Upper lobe of right lung (tissue), 1 donor: ENCODE data around the gene COL4A4. TPM values are rescaled to one million over a fixed set of nuclear protein-coding genes. Genes with fewer than 3 reads are reported as not detected.
A peak's percentile ranks its signal among the peaks of the same experiment; 100 is the strongest.

Experiments used
- ATAC-seq: fragments of 200-7000 bp; cut with Tn5 transposase; one replicate; pipeline ENCODE4 v1.9.1; 2020; ENCODE audit warnings: mild to moderate bottlenecking, moderate library complexity
- DNase-seq: peaks from one replicate; pipeline ENCODE4 v3.0.0-alpha.2; 2020
- H3K27ac ChIP-seq: fragments of 200-600 bp; one replicate; pipeline ENCODE4 v1.8.0; 2022
- H3K27me3 ChIP-seq: fragments of 200-600 bp; one replicate; pipeline ENCODE4 v1.8.0; 2022; ENCODE audit warnings: mild to moderate bottlenecking
- H3K36me3 ChIP-seq: fragments of 200-600 bp; one replicate; pipeline ENCODE4 v1.8.0; 2022
- H3K4me1 ChIP-seq: fragments of 200-600 bp; one replicate; pipeline ENCODE4 v1.8.0; 2022
- H3K4me3 ChIP-seq: fragments of 200-600 bp; one replicate; pipeline ENCODE4 v1.8.0; 2022; ENCODE audit warnings: mild to moderate bottlenecking
- H3K9me3 ChIP-seq: fragments of 200-600 bp; one replicate; pipeline ENCODE4 v1.8.0; 2022
- intact Hi-C: fragments of 100-400 bp; cut with DNase I; formaldehyde crosslinking; loops from one replicate; pipeline ENCODE4 v1.11.0; 2022
- total RNA-seq: library from RNA; stranded (reverse); fragmentation: NEBNext Ultra II Directional; extraction: Animal tissue kit (Norgen Biotek cat#: 25700); gene quantifications from one replicate; pipeline ENCODE4 v1.2.1, GENCODE V29; 2021
- TF ChIP-seq, protein P1 (sequence below): fragments of 200-600 bp; IDR thresholded peaks from one replicate; pipeline ENCODE4 v1.8.0; 2022; ENCODE audit warnings: antibody characterized with exemption
- donor health status: DM: no; HTN: yes; CAD: no; lungs with severe emphysema.

The COL4A4 gene
- total RNA-seq, 1 donor from 2014 or later = 36.1 TPM

GRCh38 chr2:226985583-226985946 is 178.4 kb downstream of the COL4A4 start:
- ATAC-seq (no peak), DNase-seq (no peak)
- Histone ChIP-seq H3K27me3 (no peaks in the 10 kb centered on the region), H3K9me3 (no peaks in the 10 kb centered on the region), H3K4me3 (no peak overlapping the region), H3K27ac (no peak overlapping the region), H3K36me3 (no peaks in the 10 kb centered on the region), H3K4me1 (no peaks in the 10 kb centered on the region)
- TF ChIP-seq, protein P1, sequence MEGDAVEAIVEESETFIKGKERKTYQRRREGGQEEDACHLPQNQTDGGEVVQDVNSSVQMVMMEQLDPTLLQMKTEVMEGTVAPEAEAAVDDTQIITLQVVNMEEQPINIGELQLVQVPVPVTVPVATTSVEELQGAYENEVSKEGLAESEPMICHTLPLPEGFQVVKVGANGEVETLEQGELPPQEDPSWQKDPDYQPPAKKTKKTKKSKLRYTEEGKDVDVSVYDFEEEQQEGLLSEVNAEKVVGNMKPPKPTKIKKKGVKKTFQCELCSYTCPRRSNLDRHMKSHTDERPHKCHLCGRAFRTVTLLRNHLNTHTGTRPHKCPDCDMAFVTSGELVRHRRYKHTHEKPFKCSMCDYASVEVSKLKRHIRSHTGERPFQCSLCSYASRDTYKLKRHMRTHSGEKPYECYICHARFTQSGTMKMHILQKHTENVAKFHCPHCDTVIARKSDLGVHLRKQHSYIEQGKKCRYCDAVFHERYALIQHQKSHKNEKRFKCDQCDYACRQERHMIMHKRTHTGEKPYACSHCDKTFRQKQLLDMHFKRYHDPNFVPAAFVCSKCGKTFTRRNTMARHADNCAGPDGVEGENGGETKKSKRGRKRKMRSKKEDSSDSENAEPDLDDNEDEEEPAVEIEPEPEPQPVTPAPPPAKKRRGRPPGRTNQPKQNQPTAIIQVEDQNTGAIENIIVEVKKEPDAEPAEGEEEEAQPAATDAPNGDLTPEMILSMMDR = no peak
- intact Hi-C loops = no loop called here

GRCh38 chr2:226984750-226985582 is 179.0 kb downstream of the COL4A4 start:
- peak; percentile 70 for ATAC-seq
- no peaks in the 10 kb centered on the region for H3K27me3 ChIP-seq
- H3K4me1 ChIP-seq = no peaks in the 10 kb centered on the region
- DNase-seq = no peak
- H3K36me3 ChIP-seq = no peaks in the 10 kb centered on the region
- intact Hi-C loops = no loop called here
- H3K4me3 ChIP-seq = no peak overlapping the region
- H3K9me3 ChIP-seq = no peaks in the 10 kb centered on the region
- TF ChIP-seq, protein P1 = peak; percentile 51
- H3K27ac ChIP-seq = no peak overlapping the region

DNA sequence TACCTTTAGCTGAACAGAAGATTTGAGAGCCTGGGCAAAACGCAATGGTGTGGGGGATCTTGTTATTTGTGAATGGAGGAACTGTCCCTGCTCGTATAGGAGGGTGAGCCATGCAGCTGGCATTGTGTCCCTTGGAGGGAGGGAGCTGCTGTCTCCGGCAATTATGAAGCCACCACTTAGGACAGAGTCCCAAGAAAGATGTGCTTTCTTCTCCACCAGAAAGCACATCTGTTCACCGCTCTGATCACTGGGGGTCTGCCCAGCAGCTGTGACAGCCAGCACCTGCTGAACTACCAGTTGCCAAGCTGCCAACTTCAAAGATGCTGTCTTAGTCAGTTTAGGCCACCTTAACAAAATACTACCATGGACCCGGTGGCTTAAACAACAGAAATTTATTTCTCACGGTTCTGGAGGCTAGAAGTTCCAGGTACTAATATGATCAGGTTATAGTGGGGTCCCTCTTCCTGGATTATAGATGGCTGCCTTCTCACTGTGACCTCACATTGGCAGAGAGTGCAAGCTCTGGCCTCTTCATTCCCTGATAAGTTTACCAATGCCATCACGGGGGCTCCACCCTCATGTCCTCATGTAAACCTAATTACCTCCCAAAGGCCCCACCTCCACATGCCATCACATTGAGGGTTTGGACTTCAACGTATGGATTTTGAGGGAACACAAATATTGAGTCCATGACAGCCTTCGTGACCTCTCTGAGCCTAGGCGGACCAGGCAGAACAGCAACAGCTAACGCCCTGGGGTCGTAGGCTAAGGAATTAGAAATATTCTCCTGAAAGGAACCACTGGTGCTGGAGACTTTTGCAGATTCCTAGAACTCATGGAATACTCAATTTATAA is 179.9 kb downstream of the COL4A4 start:
- intact Hi-C loops = no loop called here
- H3K4me3 ChIP-seq = no peak overlapping the region
- TF ChIP-seq, protein P1 = no peak
- ATAC-seq (no peak), DNase-seq (no peak)
- no peak overlapping the region for H3K27ac ChIP-seq
- H3K9me3 ChIP-seq = no peaks in the 10 kb centered on the region
- H3K4me1 ChIP-seq = no peaks in the 10 kb centered on the region
- no peaks in the 10 kb centered on the region for H3K27me3 ChIP-seq
- H3K36me3 ChIP-seq = no peaks in the 10 kb centered on the region

GRCh38 chr2:226981791-226982326 is 182.1 kb downstream of the COL4A4 start:
- TF ChIP-seq, protein P1 = no peak
- Histone ChIP-seq H3K4me1 (peaks cover 4% of the 10 kb centered on the region), H3K27ac (no peak overlapping the region), H3K27me3 (no peaks in the 10 kb centered on the region), H3K36me3 (no peaks in the 10 kb centered on the region), H3K4me3 (no peak overlapping the region), H3K9me3 (no peaks in the 10 kb centered on the region)
- ATAC-seq = no peak
- intact Hi-C loops = no loop called here
- no peak for DNase-seq

GRCh38 chr2:226979004-226979403 is 185.0 kb downstream of the COL4A4 start:
- H3K4me3 ChIP-seq = no peak overlapping the region

More at GRCh38 chr2:226979004-226979403, 185.0 kb downstream of the COL4A4 start:
- no peaks in the 10 kb centered on the region for H3K27me3 ChIP-seq
- H3K9me3 ChIP-seq = no peaks in the 10 kb centered on the region
- peaks cover 4% of the 10 kb centered on the region for H3K4me1 ChIP-seq
- no peak overlapping the region for H3K27ac ChIP-seq
- DNase-seq (no peak), ATAC-seq (no peak)
- intact Hi-C loops = no loop called here
- no peaks in the 10 kb centered on the region for H3K36me3 ChIP-seq
- TF ChIP-seq, protein P1 = no peak
